Measurements from ENCODE around the gene TLK2.
A peak's percentile ranks its signal among the peaks of the same experiment; 100 is the strongest.
"Not testable (repeated sequence)": the region's sequence is repeated elsewhere in the genome, so short reads cannot be mapped to it uniquely, and the experiment has no call there.

Gene TLK2

GRCh38 chr17:62493049-62493655, 14.5 kb downstream of the TLK2 start:
- not testable (repeated sequence) for DNase-seq

GRCh38 chr17:62494073-62494472, 15.4 kb downstream of the TLK2 start:
- DNase-seq = not testable (repeated sequence)

DNA sequence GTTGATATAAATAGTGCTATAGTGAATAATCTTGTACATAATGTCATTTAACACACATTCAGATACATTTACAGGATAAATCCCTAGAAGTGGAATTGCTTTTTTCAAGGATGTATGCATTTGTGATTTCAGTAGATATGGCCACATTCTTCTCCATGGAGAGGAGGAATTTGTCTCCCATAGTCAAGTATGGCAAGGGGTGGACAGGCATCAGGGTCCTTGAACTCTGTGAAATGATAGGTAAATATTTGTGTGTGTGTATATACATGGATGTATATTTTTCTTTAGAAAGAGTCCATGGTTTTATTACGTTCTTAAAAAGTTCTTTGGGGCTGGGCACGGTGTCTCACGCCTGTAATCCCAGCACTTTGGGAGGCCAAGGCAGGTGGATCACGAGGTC, 17.7 kb downstream of the TLK2 start:
- not testable (repeated sequence) for DNase-seq

DNA sequence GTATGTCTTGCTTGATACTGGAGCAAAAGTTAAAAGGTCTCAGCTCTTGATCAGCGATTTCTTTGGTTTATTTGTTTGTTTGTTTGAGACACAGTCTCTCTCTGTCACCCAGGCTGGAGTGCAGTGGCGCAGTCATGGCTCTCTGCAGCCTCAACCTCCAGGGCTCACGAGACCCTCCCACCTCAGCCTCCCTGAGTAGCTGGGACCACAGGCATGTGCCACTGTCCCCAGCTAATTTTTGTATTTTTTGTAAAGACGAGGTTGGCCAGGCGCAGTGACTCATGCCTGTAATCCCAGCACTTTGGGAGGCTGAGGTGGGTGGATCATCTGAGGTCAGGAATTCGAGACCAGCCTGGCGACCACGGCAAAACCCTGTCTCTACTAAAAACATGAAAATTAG, 20.2 kb downstream of the TLK2 start:
- DNase-seq = not testable (repeated sequence)

DNA sequence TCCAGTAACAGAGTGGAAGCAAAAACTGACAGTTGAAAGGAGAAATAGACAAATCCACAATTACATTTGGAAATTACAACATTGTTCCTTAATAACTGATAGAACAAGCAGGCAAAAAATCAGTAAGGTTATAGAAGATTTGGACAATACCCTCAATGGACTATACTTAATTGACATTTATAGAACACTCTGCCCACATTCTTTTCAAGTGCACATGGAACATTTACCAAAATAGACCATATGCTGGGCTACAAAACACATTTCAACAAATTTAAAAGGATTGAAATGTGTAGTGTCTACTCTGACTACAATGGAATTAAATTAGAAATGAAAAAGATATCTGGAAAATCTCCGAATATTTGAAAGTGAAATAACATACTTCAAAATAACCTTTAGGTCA, 21.8 kb downstream of the TLK2 start:
- DNase-seq = not testable (repeated sequence)

- not testable (repeated sequence) for DNase-seq
Measured at GRCh38 chr17:62504857-62505256, 26.2 kb downstream of the TLK2 start.

DNA sequence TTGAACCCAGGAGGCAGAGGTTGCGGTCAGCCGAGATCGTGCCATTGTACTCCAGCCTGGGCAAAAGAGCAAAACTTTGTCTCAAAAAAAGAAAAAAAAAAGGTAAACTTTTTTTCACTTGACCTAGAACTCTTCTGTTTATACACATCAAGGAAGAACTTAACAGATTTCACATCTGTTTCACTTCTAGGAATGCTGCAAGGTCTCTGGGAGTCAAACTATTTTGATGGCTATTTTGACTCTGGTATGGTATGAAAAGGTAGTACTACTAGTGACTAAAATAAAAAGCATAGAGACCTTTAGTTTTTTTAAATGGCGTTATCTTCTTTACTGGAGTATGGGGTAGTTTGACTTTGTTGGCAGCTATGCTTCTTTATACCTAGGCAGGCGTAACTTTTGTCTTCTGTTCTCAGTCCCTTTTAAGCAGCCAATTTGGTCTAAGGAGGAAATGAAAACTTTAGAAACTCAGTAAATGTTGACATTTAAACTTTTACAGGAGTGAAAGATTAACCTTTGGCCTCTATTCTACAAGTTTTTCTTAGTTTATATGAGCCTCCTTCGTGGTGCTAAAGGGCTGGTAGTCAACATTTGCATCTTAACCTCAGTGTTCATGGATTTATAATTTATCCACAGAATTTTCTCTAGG, 28.7 kb downstream of the TLK2 start:
- not testable (repeated sequence) for DNase-seq

DNA sequence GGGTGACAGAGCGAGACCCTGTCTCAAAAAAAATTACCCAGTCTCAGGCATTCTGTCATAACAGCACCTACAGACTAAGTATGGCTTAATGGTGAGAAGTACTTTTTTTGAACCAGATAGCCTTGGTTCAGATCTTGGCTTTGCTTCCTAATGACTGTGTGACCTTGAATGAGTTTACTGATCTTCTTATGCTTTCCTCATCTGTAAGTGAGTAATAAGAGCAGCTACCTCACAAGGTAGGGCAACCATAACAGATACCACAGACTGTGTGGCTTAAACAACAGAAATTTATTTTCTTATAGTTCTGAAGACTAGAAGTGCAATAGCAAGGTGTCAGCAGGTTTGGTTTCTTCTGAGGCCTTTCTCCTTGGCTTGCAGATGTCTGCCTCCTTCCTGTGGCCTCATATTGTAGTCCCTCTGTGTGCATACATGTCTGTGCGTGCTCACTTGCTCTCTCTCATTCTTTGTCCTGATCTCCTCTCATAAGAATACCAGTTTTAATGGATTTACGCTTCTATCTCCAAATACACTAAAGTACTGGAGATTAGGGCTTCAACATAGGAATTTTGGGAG, 31.7 kb downstream of the TLK2 start:
- not testable (repeated sequence) for DNase-seq

- not testable (repeated sequence) for DNase-seq
Measured at GRCh38 chr17:62511014-62511413, 32.4 kb downstream of the TLK2 start.

- DNase-seq = not testable (repeated sequence)
Measured at GRCh38 chr17:62516376-62516775, 37.8 kb downstream of the TLK2 start.

- DNase-seq = not testable (repeated sequence)
Measured at GRCh38 chr17:62521295-62521694, 42.7 kb downstream of the TLK2 start.

- DNase-seq = not testable (repeated sequence)
Measured at GRCh38 chr17:62524077-62524476, 45.5 kb downstream of the TLK2 start.

DNA sequence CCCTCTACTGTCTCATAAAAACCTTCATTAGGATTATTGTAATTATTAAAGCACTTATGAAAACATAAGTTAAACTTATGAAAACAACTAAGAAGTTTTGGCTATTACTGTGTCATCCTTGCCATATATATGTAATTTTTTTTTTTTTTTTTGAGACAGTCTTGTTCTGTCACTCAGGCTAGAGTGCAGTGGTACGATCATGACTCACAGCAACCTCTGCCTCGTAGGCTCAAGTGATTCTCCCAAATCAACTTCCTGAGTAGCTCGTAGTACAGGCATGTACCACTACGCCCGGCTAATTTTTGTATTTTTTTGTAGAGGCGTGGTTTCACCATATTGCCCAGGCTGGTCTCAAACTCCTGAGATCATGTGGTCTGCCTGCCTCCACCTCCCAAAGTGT, 46.7 kb downstream of the TLK2 start:
- not testable (repeated sequence) for DNase-seq

- not testable (repeated sequence) for DNase-seq
Measured at GRCh38 chr17:62530936-62531335, 52.3 kb downstream of the TLK2 start.

DNA sequence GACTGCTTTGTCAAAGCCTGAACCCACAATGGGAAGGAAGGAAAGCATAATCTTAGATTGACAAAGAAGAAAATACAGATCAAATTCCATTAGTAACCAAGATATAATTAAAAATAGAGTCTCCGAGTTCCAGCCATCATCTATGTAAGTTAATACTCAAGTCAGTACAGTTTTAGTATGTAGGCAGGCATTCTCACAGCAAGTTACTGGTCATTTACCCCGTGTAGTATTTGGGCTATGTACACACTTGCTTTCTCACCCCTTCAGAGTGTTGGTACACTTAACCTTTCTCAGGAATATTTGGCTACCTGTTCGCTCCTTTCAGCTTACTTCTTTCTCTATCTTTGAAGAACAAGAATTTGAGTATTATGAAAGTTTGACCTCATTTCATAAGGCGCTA, 57.9 kb downstream of the TLK2 start:
- not testable (repeated sequence) for DNase-seq

DNA sequence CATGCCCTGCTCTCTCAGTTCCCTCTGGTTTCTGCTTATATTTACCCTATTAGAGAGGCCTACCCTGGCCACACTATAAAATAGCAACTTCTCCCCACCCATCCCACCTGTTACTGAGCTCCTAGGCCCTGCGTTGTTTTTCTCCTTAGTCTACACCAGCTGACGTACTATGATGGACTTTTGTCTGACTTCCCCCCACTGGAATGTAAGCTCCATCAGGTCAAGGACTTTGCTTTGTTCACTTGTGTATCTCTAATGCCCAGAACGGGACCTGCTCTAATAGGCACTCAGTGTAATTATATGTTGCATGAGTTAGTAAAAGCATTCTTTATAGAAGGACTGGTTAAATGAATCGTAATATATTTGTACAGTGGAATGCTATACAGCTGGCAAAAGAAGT, 62.4 kb downstream of the TLK2 start:
- DNase-seq = not testable (repeated sequence)

GRCh38 chr17:62543278-62543775, 64.7 kb downstream of the TLK2 start:
- DNase-seq = not testable (repeated sequence)

DNA sequence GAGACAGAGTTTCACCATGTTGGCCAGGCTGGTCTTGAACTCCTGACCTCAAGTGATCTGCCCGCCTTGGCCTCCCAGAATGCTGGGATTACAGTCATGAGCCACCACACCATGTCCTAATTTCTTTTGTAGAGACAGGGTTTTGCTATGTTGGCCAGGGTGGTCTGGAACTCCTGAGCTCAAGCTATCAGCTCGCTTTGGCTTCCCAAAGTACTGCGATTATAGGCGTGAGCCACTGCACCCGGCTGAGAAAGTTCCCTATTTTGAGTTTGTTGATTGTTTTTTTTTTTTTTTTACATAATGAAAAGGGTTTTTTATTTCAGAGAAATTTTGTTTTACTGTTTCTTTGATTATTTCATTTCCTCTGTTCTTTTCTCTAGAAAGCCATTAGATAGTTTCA, 67.4 kb downstream of the TLK2 start:
- DNase-seq = not testable (repeated sequence)

DNA sequence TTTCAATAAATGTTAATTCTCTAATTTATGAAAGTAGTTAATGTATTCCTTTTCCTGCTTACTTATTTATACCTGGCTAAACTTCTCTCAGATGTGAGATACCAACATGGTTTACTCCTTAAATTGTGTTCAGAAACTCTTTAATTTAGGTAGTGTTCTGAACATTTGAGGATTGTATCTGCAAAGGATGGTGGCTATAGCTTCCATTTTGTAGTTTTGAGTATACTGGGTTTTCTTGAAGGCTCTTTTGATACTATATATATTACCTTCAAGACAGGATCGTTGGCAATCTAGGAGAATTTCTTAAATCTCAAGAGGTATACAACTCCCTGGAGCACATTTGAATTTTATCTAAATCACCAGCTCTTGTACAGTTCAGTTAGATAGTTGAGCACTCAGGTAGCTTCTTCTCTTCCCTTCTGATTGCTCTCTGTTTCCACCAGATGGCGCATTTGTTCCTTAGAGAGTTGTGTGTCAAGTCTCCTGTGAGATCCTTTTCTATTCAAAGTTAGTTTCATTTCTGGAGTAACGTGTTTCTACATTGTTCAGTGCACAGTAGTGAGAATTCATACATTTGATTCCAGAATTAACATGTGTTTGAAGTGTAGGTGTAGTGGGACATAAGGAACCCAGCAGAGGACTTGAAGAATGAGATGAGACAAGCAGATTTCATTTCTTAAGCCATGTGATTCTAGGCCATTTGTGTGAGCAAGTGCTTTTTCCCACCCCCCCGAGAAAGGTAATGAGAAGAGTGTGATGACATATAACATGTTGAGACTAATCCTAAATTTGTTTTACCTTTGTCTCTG, 74.4 kb downstream of the TLK2 start:
- peak; percentile 69 for DNase-seq

GRCh38 chr17:62557532-62557931, 78.9 kb downstream of the TLK2 start:
- DNase-seq = not testable (repeated sequence)

DNA sequence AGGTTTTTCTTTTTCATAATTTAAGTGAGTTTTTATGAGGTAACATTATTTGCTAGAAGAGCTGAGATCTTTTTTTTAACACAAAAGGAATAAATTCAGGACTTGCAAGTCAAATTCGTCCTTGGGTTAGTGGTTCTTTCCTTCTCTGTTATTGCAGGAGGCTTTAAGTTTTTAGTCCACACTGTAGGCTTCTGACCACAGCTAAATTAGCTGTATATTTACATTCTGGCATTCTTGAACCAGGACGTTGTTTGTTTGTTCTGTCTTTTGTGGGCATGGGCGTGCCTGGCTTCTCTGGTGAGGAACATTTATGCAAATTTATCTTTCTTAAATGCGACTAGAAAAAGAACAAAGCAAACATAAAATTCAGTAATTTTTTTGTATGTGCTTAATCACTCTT, 80.3 kb downstream of the TLK2 start:
- DNase-seq = not testable (repeated sequence)

DNA sequence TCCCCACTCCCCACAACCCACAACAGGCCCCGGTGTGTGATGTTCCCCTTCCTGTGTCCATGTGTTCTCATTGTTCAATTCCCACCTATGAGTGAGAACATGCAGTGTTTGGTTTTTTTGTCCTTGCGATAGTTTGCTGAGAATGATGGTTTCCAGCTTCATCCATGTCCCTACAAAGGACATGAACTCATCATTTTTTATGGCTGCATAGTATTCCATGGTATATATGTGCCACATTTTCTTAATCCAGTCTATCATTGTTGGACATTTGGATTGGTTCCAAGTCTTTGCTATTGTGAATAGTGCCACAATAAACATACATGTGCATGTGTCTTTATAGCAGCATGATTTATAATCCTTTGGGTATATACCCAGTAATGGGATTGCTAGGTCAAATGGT, 82.3 kb downstream of the TLK2 start:
- DNase-seq = not testable (repeated sequence)

GRCh38 chr17:62562656-62563055, 84.0 kb downstream of the TLK2 start:
- DNase-seq = no peak
